CD1c-positive myeloid dendritic cell (primary cell): Measurements from ENCODE around the gene GBP2.
"Not testable (repeated sequence)": the region's sequence is repeated elsewhere in the genome, so short reads cannot be mapped to it uniquely, and the experiment has no call there.

Experiments used
- DNase-seq: peaks from one replicate; pipeline ENCODE4 v3.0.0-alpha.2; 2016; ENCODE audit errors: extremely low spot score

GBP2 gene

GRCh38 chr1:89126602-89127565 is 970 bp upstream of the GBP2 start:
- DNase-seq = peak; percentile 11

GRCh38 chr1:89125240-89125912 is 538 bp downstream of the GBP2 start:
- DNase-seq = no peak

GRCh38 chr1:89121641-89122040 is 4.3 kb downstream of the GBP2 start:
- DNase-seq = no peak

GRCh38 chr1:89114662-89115061 is 11.3 kb downstream of the GBP2 start:
- no peak for DNase-seq

GRCh38 chr1:89112871-89113613 is 12.9 kb downstream of the GBP2 start:
- no peak for DNase-seq

- no peak for DNase-seq
Measured at GRCh38 chr1:89104687-89105086, 21.2 kb downstream of the GBP2 start.

- DNase-seq = no peak
Measured at GRCh38 chr1:89104147-89104546, 21.8 kb downstream of the GBP2 start.

GRCh38 chr1:89102021-89102420 is 23.9 kb downstream of the GBP2 start:
- DNase-seq = no peak

- no peak for DNase-seq
Measured at GRCh38 chr1:89100412-89100811, 25.5 kb downstream of the GBP2 start.

- DNase-seq = no peak
Measured at GRCh38 chr1:89098857-89099256, 27.1 kb downstream of the GBP2 start.

GRCh38 chr1:89095737-89096136 is 30.2 kb downstream of the GBP2 start:
- no peak for DNase-seq

GRCh38 chr1:89089962-89090361 is 36.0 kb downstream of the GBP2 start:
- no peak for DNase-seq

GRCh38 chr1:89088572-89088971 is 37.3 kb downstream of the GBP2 start:
- no peak for DNase-seq

GRCh38 chr1:89087241-89087640 is 38.7 kb downstream of the GBP2 start:
- DNase-seq = no peak

- DNase-seq = peak; percentile 55
Measured at GRCh38 chr1:89085781-89086180, 40.1 kb downstream of the GBP2 start.

- DNase-seq = peak; percentile 63
Measured at GRCh38 chr1:89081005-89081404, 44.9 kb downstream of the GBP2 start.

- not testable (repeated sequence) for DNase-seq
Measured at GRCh38 chr1:89080068-89080467, 45.8 kb downstream of the GBP2 start.

- DNase-seq = not testable (repeated sequence)
Measured at GRCh38 chr1:89072466-89073065, 53.3 kb downstream of the GBP2 start.

- no peak for DNase-seq
Measured at GRCh38 chr1:89070509-89070908, 55.4 kb downstream of the GBP2 start.

- DNase-seq = peak; percentile 21
Measured at GRCh38 chr1:89069951-89070350, 56.0 kb downstream of the GBP2 start.

GRCh38 chr1:89068291-89068690 is 57.6 kb downstream of the GBP2 start:
- no peak for DNase-seq
